ENCODE results near the gene DNAJC13. TPM values are rescaled to one million over a fixed set of nuclear protein-coding genes. Genes with fewer than 3 reads are reported as not detected.
A peak's percentile ranks its signal among the peaks of the same experiment; 100 is the strongest.

Gene DNAJC13
- total and polyA plus RNA-seq, 2 donors (not counting 3 experiments of a cell fraction or from before 2014, with no cell fraction given): 14.3 to 71.7 TPM

- H3K9ac ChIP-seq (replicated peaks; ENCODE audit: extremely low read depth, insufficient read depth, low read length): no peak overlapping the region
- BruUV-seq (replicated peaks): no TSS peak
- DNase-seq (ENCODE audit: low read depth, low spot score) (peak; percentile 57), FAIRE-seq (no peak)
- no peak overlapping the region for H2AFZ ChIP-seq (ENCODE audit: low read depth, low read length)
- no peak overlapping the region for H3K4me3 ChIP-seq (replicated peaks in 1 of 3; ENCODE audit: insufficient read depth in 1 of 3, low read depth in 1 of 3, low read length in 3 of 3)
- CTCF ChIA-PET: interaction anchor here (1.0 to 2.4 kb wide), 3 partner anchors 8 to 194 kb away, joined by 3 to 12 read pairs (median 3); no protein-coding TSS in a partner anchor
- intact Hi-C loops (cut with micrococcal nuclease): no loop called here
- H3K36me3 ChIP-seq (ENCODE audit: control insufficient read depth in 2 of 2, extremely low read depth in 1 of 2, insufficient read depth in 2 of 2, low read length in 2 of 2): peaks cover 2 to 5% of the 10 kb centered on the region in 2 experiments
- no peaks in the 10 kb centered on the region for H3K9me1 ChIP-seq (replicated peaks; ENCODE audit: control insufficient read depth, extremely low read depth, insufficient read depth, low read length)
- H3K4me2 ChIP-seq (ENCODE audit: insufficient read depth, low read length): no peak overlapping the region
- no peaks in the 10 kb centered on the region for H4K20me1 ChIP-seq (replicated peaks; ENCODE audit: control insufficient read depth, extremely low read depth, insufficient read depth, low read length)
- H3K4me1 ChIP-seq (ENCODE audit: control insufficient read depth, extremely low read depth, insufficient read depth, low read length): peaks cover 16% of the 10 kb centered on the region
- H3K9me3 ChIP-seq (replicated peaks; ENCODE audit: control insufficient read depth, insufficient read depth, low read length): no peaks in the 10 kb centered on the region
- H3K79me2 ChIP-seq (ENCODE audit: control insufficient read depth, insufficient read depth, low read length): peaks cover 20% of the 10 kb centered on the region
- dilution Hi-C loops (cut with MboI; ENCODE audit: extremely low pct_ligation_motif_present, low sequenced_read_pairs): no loop called here
- POLR2A ChIA-PET: no interaction called here
- H3K27ac ChIP-seq (ENCODE audit: insufficient read depth, low read depth, low read length): no peak overlapping the region
- H3K27me3 ChIP-seq (ENCODE audit: control insufficient read depth in 2 of 2, insufficient read depth in 2 of 2, low read length in 2 of 2): no peaks in the 10 kb centered on the region
- no peak for TF ChIP-seq POLR2AphosphoS5 (IDR thresholded peaks at IDR 0.05; ENCODE audit: insufficient read depth, low read depth, low read length)
- TF ChIP-seq MAX (IDR thresholded peaks at IDR 0.05; ENCODE audit: insufficient read depth, insufficient read length): no peak
- no peak for TF ChIP-seq CTCF (IDR thresholded peaks at IDR 0.05; ENCODE audit: extremely low read depth in 1 of 2, insufficient read depth in 1 of 2, low read depth in 1 of 2, low read length in 2 of 2)
- no peak for TF ChIP-seq JUN (IDR thresholded peaks at IDR 0.05; ENCODE audit: borderline replicate concordance, insufficient read depth, insufficient read length, low read depth)
- TF ChIP-seq POLR2A (IDR thresholded peaks at IDR 0.05; ENCODE audit: low read depth, low read length): no peak
- no peak for TF ChIP-seq GATA2 (IDR thresholded peaks at IDR 0.05; ENCODE audit: insufficient read depth, insufficient read length, low read depth, low read length)
- TF ChIP-seq FOS (IDR thresholded peaks at IDR 0.05; ENCODE audit: borderline replicate concordance, insufficient read depth, low read length): no peak
- TF ChIP-seq EZH2 (IDR thresholded peaks at IDR 0.05; ENCODE audit: borderline replicate concordance, low read depth, low read length, severe bottlenecking): no peak
- no peak for TF ChIP-seq MYC (IDR thresholded peaks at IDR 0.05; ENCODE audit: low read depth, low read length)
Measured at GRCh38 chr3:132448216-132448961, 31.1 kb downstream of the DNAJC13 start.
